DOHH2 (cell line): ENCODE measurements around the gene TUBB4B.

Source experiments
- H3F3A ChIP-seq: fragments of 200-600 bp; sonication (generic), shearing (Covaris generic); 2 replicates; pipeline ENCODE4 v1.6.0; 2016; ENCODE audit warnings: antibody characterized with exemption, mild to moderate bottlenecking; ENCODE audit not compliant: control insufficient read depth, insufficient read depth
- H3K27ac ChIP-seq: fragments of 200-600 bp; sonication (generic); 2 replicates; pipeline ENCODE4 v1.5.1; 2014; ENCODE audit warnings: low read depth, mild to moderate bottlenecking, low read length, moderate library complexity
- H3K27me3 ChIP-seq: fragments of 200-600 bp; sonication (generic); 2 replicates; pipeline ENCODE4 v1.6.1; 2014; ENCODE audit warnings: mild to moderate bottlenecking, low read length, mixed read lengths; ENCODE audit not compliant: control insufficient read depth
- H3K36me3 ChIP-seq: fragments of 200-600 bp; sonication (generic); 2 replicates; pipeline ENCODE4 v1.6.1; 2014; ENCODE audit warnings: mild to moderate bottlenecking, low read length, moderate library complexity, mixed read lengths; ENCODE audit not compliant: control insufficient read depth
- H3K4me1 ChIP-seq: fragments of 200-600 bp; sonication (generic); 2 replicates; pipeline ENCODE4 v1.6.1; 2014; ENCODE audit warnings: mild to moderate bottlenecking, low read length, mixed read lengths; ENCODE audit not compliant: control insufficient read depth
- H3K4me2 ChIP-seq: fragments of 200-600 bp; sonication (generic); 2 replicates; pipeline ENCODE4 v1.6.0; 2014; ENCODE audit warnings: mild to moderate bottlenecking, low read length, moderate library complexity
- H3K4me3 ChIP-seq: fragments of 200-600 bp; sonication (generic); 2 replicates; pipeline ENCODE4 v1.5.1; 2014; ENCODE audit warnings: mild to moderate bottlenecking, low read length, mixed read lengths
- H3K79me2 ChIP-seq: fragments of 200-600 bp; sonication (generic); 2 replicates; pipeline ENCODE4 v1.6.1; 2014; ENCODE audit warnings: mild to moderate bottlenecking, low read length, mixed read lengths; ENCODE audit not compliant: control insufficient read depth
- H3K9me2 ChIP-seq: fragments of 200-600 bp; sonication (generic); replicated peaks from 2 replicates; pipeline ENCODE4 v1.6.1; 2014; ENCODE audit warnings: mild to moderate bottlenecking, low read length, mixed read lengths; ENCODE audit not compliant: control insufficient read depth
- H3K9me3 ChIP-seq: fragments of 200-600 bp; sonication (generic); 2 replicates; pipeline ENCODE4 v1.6.1; 2014; ENCODE audit warnings: antibody characterized with exemption, low read length, mixed read lengths; ENCODE audit not compliant: control insufficient read depth, insufficient read depth
- H4K20me1 ChIP-seq: fragments of 200-600 bp; sonication (generic); 2 replicates; pipeline ENCODE4 v1.6.0; 2014; ENCODE audit warnings: low read depth, mild to moderate bottlenecking, antibody characterized with exemption, low read length, moderate library complexity; ENCODE audit not compliant: control insufficient read depth, insufficient read depth
- CTCF ChIP-seq: fragments of 200-600 bp; sonication (generic); IDR thresholded peaks from one replicate; pipeline ENCODE4 v1.5.1; 2014; ENCODE audit warnings: antibody characterized with exemption, mild to moderate bottlenecking, low read depth, low read length; ENCODE audit not compliant: poor library complexity, severe bottlenecking
- EZH2phosphoT487 ChIP-seq: fragments of 200-600 bp; sonication (generic); IDR thresholded peaks from 2 replicates; pipeline ENCODE4 v1.6.1; 2017; ENCODE audit warnings: borderline replicate concordance, mild to moderate bottlenecking, antibody characterized with exemption, low read length, moderate library complexity, mixed read lengths

Gene TUBB4B

GRCh38 chr9:137232101-137232500 lies 9.0 kb upstream of the TUBB4B start:
- H3K27ac ChIP-seq = no peak overlapping the region

GRCh38 chr9:137232510-137232909 lies 8.6 kb upstream of the TUBB4B start:
- TF ChIP-seq CTCF = no peak
- TF ChIP-seq EZH2phosphoT487 = no peak
- H3K27ac ChIP-seq = no peak overlapping the region
- H3F3A ChIP-seq = no peaks in the 10 kb centered on the region
- H3K4me1 ChIP-seq = peaks cover 37% of the 10 kb centered on the region
- H4K20me1 ChIP-seq = no peaks in the 10 kb centered on the region
- no peaks in the 10 kb centered on the region for H3K9me3 ChIP-seq
- H3K79me2 ChIP-seq = peaks cover 7% of the 10 kb centered on the region
- no peaks in the 10 kb centered on the region for H3K9me2 ChIP-seq
- no peak overlapping the region for H3K4me2 ChIP-seq
- H3K27me3 ChIP-seq = peaks cover 13% of the 10 kb centered on the region
- H3K36me3 ChIP-seq = no peaks in the 10 kb centered on the region
- no peak overlapping the region for H3K4me3 ChIP-seq

More at GRCh38 chr9:137232101-137232500, 9.0 kb upstream of the TUBB4B start:
- Histone ChIP-seq H3K36me3 (no peaks in the 10 kb centered on the region), H3K79me2 (peaks cover 3% of the 10 kb centered on the region), H3K9me3 (no peaks in the 10 kb centered on the region), H3K27me3 (peaks cover 13% of the 10 kb centered on the region), H3K4me3 (no peak overlapping the region), H3K4me1 (peaks cover 37% of the 10 kb centered on the region), H3K4me2 (no peak overlapping the region), H3F3A (no peaks in the 10 kb centered on the region), H4K20me1 (no peaks in the 10 kb centered on the region), H3K9me2 (no peaks in the 10 kb centered on the region)
- no peak for TF ChIP-seq CTCF
- TF ChIP-seq EZH2phosphoT487 = no peak

DNA sequence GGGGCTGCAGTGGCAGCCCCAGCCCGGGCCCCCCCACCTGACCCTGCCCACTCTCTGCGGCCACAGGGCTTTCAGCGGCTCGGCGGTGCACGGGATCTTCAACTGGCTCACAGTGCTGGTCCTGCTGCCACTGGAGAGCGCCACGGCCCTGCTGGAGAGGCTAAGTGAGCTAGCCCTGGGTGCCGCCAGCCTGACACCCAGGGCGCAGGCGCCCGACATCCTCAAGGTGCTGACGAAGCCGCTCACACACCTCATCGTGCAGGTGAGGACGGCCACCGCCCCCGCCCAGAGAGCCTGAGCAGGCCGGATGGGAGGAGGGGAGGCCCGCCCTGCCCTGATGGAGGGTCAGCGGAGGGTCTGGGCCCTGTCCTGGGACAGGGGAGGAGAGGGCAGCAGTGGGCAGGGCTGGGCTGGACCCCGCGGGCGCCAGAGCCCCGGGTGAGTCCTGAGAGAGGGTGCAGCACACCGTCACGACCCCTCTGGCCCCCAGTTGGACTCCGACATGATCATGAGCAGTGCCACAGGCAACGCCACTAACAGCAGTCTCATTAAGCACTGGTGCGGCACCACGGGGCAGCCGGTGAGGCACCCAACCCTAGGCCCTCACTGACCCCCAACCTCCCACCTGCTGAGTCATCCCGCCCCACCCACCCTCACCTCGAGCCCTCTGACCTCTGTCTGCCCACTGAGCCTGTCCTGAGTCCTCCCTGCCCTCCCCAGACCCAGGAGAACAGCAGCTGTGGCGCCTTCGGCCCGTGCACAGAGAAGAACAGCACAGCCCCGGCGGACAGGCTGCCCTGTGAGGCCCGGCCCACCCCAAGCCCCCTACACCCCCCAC lies 7.7 kb upstream of the TUBB4B start:
- Histone ChIP-seq H3K79me2 (peaks cover 15% of the 10 kb centered on the region), H3K4me2 (no peak overlapping the region), H3K4me3 (no peak overlapping the region), H3K4me1 (peaks cover 44% of the 10 kb centered on the region), H3K9me3 (no peaks in the 10 kb centered on the region), H4K20me1 (no peaks in the 10 kb centered on the region), H3K36me3 (no peaks in the 10 kb centered on the region), H3F3A (no peaks in the 10 kb centered on the region), H3K27ac (no peak overlapping the region), H3K27me3 (peaks cover 13% of the 10 kb centered on the region), H3K9me2 (no peaks in the 10 kb centered on the region)
- no peak for TF ChIP-seq EZH2phosphoT487
- TF ChIP-seq CTCF = no peak
